Fibroblast of gingiva (primary cell): ENCODE measurements around the gene CLSTN2.

ENCODE experiments used
- DNase-seq: peaks from one replicate; pipeline ENCODE4 v3.0.0-alpha.2; 2011; ENCODE audit warnings: low read depth

CLSTN2 gene

GRCh38 chr3:140238646-140239314 is 303.8 kb downstream of the CLSTN2 start:
- peak; percentile 13 for DNase-seq

- DNase-seq: no peak
Measured at GRCh38 chr3:140242818-140243276, 307.9 kb downstream of the CLSTN2 start.

GRCh38 chr3:140243575-140243974 is 308.6 kb downstream of the CLSTN2 start:
- no peak for DNase-seq

- DNase-seq: no peak
Measured at GRCh38 chr3:140244893-140245292, 309.9 kb downstream of the CLSTN2 start.

GRCh38 chr3:140246578-140246977 is 311.6 kb downstream of the CLSTN2 start:
- DNase-seq: no peak

- DNase-seq: no peak
Measured at GRCh38 chr3:140247775-140248174, 312.8 kb downstream of the CLSTN2 start.

- DNase-seq: no peak
Measured at GRCh38 chr3:140249188-140249587, 314.2 kb downstream of the CLSTN2 start.

GRCh38 chr3:140250010-140250855 is 315.2 kb downstream of the CLSTN2 start:
- no peak for DNase-seq

GRCh38 chr3:140250945-140251344 is 316.0 kb downstream of the CLSTN2 start:
- DNase-seq: no peak

GRCh38 chr3:140251678-140252077 is 316.7 kb downstream of the CLSTN2 start:
- no peak for DNase-seq

- no peak for DNase-seq
Measured at GRCh38 chr3:140252812-140253656, 318.0 kb downstream of the CLSTN2 start.

- no peak for DNase-seq
Measured at GRCh38 chr3:140258222-140258724, 323.3 kb downstream of the CLSTN2 start.

- DNase-seq: no peak
Measured at GRCh38 chr3:140265302-140265701, 330.3 kb downstream of the CLSTN2 start.

GRCh38 chr3:140268103-140268502 is 333.1 kb downstream of the CLSTN2 start:
- DNase-seq: no peak

GRCh38 chr3:140268610-140269009 is 333.6 kb downstream of the CLSTN2 start:
- DNase-seq: no peak

GRCh38 chr3:140270329-140270728 is 335.3 kb downstream of the CLSTN2 start:
- DNase-seq: no peak

- DNase-seq: no peak
Measured at GRCh38 chr3:140273542-140274195, 338.7 kb downstream of the CLSTN2 start.

GRCh38 chr3:140274429-140274828 is 339.4 kb downstream of the CLSTN2 start:
- no peak for DNase-seq

GRCh38 chr3:140276703-140277102 is 341.7 kb downstream of the CLSTN2 start:
- peak; percentile 8 for DNase-seq

- DNase-seq: no peak
Measured at GRCh38 chr3:140277886-140278285, 342.9 kb downstream of the CLSTN2 start.

GRCh38 chr3:140284372-140284771 is 349.4 kb downstream of the CLSTN2 start:
- no peak for DNase-seq

GRCh38 chr3:140285380-140285779 is 350.4 kb downstream of the CLSTN2 start:
- DNase-seq: no peak
